ENCODE measurements around the gene NT5DC1. TPM values are rescaled to one million over a fixed set of nuclear protein-coding genes. Genes with fewer than 3 reads are reported as not detected.
"Not testable (repeated sequence)": the region's sequence is repeated elsewhere in the genome, so short reads cannot be mapped to it uniquely, and the experiment has no call there.

NT5DC1 gene
- total RNA-seq, 1 experiment from 2014 or later = 15.4 TPM

- no peaks in the 10 kb centered on the region for H3K27me3 ChIP-seq
- no peaks in the 10 kb centered on the region for H3K4me1 ChIP-seq
- H3K4me3 ChIP-seq = no peak overlapping the region
- no peaks in the 10 kb centered on the region for H3K36me3 ChIP-seq
- DNase-seq = no peak
- no peak overlapping the region for H3K27ac ChIP-seq
- H3K9me3 ChIP-seq (replicated peaks) = no peaks in the 10 kb centered on the region
Observed at GRCh38 chr6:116074732-116075390, 25.8 kb upstream of the NT5DC1 start.

GRCh38 chr6:116078522-116078921 lies 22.1 kb upstream of the NT5DC1 start:
- no peak for DNase-seq
- Histone ChIP-seq H3K9me3 (replicated peaks) (no peaks in the 10 kb centered on the region), H3K4me1 (no peaks in the 10 kb centered on the region), H3K4me3 (no peak overlapping the region), H3K36me3 (no peaks in the 10 kb centered on the region), H3K27me3 (no peaks in the 10 kb centered on the region), H3K27ac (no peak overlapping the region)

DNA sequence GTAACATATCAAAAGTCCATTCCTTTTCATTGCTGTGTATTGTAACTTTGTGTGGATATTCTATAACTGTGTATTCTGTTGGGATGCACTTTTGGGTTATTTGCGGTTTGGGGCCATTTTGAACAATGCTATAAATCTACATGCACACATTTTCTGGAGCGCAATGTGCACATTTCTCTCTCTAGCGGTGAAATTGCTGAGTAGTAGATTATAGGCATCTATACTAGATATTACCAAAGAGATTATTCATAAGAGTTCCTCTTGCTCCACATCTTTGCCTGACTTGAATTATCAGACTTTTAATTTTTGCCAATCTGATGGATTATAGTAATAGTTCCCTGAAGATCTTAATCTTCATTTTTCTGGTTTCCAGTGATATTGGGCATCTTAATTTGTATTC lies 21.7 kb upstream of the NT5DC1 start:
- Histone ChIP-seq H3K4me1 (no peaks in the 10 kb centered on the region), H3K9me3 (replicated peaks) (no peaks in the 10 kb centered on the region), H3K27me3 (no peaks in the 10 kb centered on the region), H3K4me3 (no peak overlapping the region), H3K27ac (no peak overlapping the region), H3K36me3 (no peaks in the 10 kb centered on the region)
- no peak for DNase-seq

- H3K27ac ChIP-seq = no peak overlapping the region
- H3K4me1 ChIP-seq = no peaks in the 10 kb centered on the region
- H3K4me3 ChIP-seq = no peak overlapping the region
- H3K36me3 ChIP-seq = no peaks in the 10 kb centered on the region
- DNase-seq = no peak
- no peaks in the 10 kb centered on the region for H3K9me3 ChIP-seq (replicated peaks)
- H3K27me3 ChIP-seq = no peaks in the 10 kb centered on the region
Observed at GRCh38 chr6:116083052-116083451, 17.6 kb upstream of the NT5DC1 start.

DNA sequence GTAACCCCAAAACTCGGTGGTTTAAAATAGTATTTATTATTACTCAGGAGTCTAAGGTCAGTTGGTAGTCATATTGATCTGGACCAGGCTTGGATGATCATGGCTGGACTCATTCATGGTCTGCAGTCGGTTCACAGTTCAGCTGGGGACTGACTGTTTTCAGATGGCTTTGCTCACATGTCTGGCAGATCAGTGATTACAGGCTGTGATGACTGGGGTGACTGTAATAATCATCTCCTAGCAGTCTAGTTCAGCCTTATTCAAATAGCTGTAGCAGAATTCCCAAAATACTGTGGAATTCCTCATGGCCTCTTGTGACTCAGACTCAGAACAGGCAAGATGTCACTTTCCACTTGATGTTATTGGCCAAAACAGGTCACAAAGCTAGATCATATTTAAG lies 16.4 kb upstream of the NT5DC1 start:
- no peaks in the 10 kb centered on the region for H3K9me3 ChIP-seq (replicated peaks)
- DNase-seq = no peak
- no peaks in the 10 kb centered on the region for H3K27me3 ChIP-seq
- no peak overlapping the region for H3K4me3 ChIP-seq
- no peaks in the 10 kb centered on the region for H3K36me3 ChIP-seq
- H3K27ac ChIP-seq = no peak overlapping the region
- no peaks in the 10 kb centered on the region for H3K4me1 ChIP-seq

DNA sequence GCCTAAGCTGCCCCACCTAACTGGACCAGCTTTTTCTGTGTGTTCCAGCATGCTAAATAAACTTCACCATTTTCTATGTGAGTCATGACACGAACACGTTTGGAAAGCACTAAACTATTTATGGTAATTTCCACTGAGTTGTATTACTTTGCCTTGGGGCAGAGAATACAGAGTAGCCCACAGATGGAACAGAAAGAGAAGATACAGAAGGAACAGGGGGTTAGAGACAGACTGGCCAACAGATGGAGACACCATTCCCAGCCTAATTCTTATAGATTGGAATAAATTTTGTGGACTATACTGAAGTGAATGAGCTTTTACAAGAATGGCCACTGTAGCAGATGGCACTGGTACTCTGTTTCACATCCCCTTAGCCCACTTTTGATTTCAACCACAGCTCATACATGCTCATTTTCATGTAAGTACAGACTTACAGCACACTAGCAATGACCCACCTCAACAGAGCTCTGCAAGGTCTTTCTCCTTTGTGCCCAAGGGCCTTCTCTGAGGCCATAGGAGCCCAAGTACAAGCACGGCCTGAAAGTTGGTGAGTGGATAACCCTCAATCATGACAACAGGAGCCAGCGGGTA lies 13.1 kb upstream of the NT5DC1 start:
- H3K27ac ChIP-seq = no peak overlapping the region
- H3K27me3 ChIP-seq = no peaks in the 10 kb centered on the region
- H3K9me3 ChIP-seq (replicated peaks) = no peaks in the 10 kb centered on the region
- H3K4me1 ChIP-seq = no peaks in the 10 kb centered on the region
- no peak overlapping the region for H3K4me3 ChIP-seq
- H3K36me3 ChIP-seq = no peaks in the 10 kb centered on the region
- no peak for DNase-seq

GRCh38 chr6:116088946-116089345 lies 11.7 kb upstream of the NT5DC1 start:
- H3K27ac ChIP-seq = no peak overlapping the region
- H3K36me3 ChIP-seq = no peaks in the 10 kb centered on the region
- DNase-seq = no peak
- no peaks in the 10 kb centered on the region for H3K4me1 ChIP-seq
- no peaks in the 10 kb centered on the region for H3K27me3 ChIP-seq
- no peak overlapping the region for H3K4me3 ChIP-seq
- no peaks in the 10 kb centered on the region for H3K9me3 ChIP-seq (replicated peaks)

DNA sequence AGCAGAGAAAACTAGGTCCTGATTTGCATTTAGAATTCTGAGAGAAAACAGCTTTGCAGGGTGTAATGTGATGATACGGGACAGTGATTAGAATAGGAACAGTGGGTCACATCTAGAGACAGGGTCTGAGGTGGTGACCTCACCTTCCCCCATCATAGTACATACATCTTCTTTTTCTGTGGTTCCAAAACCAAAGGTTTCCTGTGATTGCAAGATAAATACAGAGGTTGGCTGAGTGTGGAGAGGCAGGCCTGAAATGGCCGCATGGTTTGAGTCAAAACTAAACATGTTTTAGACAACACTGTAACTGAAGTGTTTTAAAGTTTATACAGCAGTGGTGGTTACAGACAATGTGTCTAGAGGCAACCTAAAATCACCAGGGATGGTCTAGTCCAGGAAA lies 10.4 kb upstream of the NT5DC1 start:
- no peak overlapping the region for H3K27ac ChIP-seq
- no peak overlapping the region for H3K4me3 ChIP-seq
- DNase-seq = no peak
- H3K27me3 ChIP-seq = no peaks in the 10 kb centered on the region
- no peaks in the 10 kb centered on the region for H3K9me3 ChIP-seq (replicated peaks)
- H3K36me3 ChIP-seq = no peaks in the 10 kb centered on the region
- H3K4me1 ChIP-seq = no peaks in the 10 kb centered on the region

GRCh38 chr6:116094041-116094440 lies 6.6 kb upstream of the NT5DC1 start:
- Histone ChIP-seq H3K4me1 (no peaks in the 10 kb centered on the region), H3K27ac (no peak overlapping the region), H3K4me3 (no peak overlapping the region), H3K9me3 (replicated peaks) (peaks cover 4% of the 10 kb centered on the region; the same call in 1 of the 2 replicates), H3K27me3 (no peaks in the 10 kb centered on the region), H3K36me3 (no peaks in the 10 kb centered on the region)
- no peak for DNase-seq

- not testable (repeated sequence) for DNase-seq; H3K9me3 ChIP-seq (replicated peaks); H3K4me3 ChIP-seq; H3K36me3 ChIP-seq; H3K27me3 ChIP-seq; H3K27ac ChIP-seq; H3K4me1 ChIP-seq
Observed at GRCh38 chr6:116096048-116096759, 4.4 kb upstream of the NT5DC1 start.

DNA sequence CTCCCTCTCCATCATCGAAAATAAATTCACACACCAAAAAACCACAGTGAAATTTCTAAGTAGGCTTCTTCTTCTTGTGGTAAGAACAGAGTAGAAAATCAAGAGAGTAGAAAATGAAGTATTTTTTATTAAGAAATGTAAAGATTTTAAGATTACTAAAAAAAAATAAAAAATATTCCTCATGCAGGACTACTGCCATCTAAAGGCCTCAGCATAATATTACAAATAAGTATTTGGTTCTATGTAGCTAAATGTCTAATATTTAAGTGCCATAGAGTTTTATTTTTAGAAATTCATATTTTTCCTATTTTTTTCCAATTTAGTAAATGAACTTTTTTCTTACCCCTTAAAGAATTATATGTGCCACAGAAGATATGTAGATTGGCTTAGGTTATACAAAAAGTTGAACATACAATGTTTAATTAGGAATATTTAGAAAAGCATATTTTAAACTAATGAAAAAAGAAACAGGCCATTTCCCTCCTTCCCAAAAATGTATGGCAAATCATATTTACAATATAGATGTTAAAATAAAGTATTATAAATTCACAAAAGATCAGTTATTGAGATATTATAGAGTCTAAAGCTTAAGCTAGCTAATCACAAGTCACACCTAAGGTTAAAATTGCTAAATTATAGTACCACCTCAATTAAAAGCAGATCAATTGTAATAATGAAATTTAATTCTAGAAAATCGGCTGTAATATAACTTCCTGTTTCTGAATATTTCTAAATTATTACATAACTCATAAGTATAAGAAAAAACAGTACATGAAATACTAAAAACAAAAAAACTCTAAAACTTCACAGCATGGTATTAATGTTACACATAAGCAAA lies 3.5 kb upstream of the NT5DC1 start:
- no peak overlapping the region for H3K27ac ChIP-seq
- H3K9me3 ChIP-seq (replicated peaks) = peaks cover 4% of the 10 kb centered on the region; the same call in 1 of the 2 replicates
- no peak overlapping the region for H3K4me3 ChIP-seq
- no peaks in the 10 kb centered on the region for H3K27me3 ChIP-seq
- DNase-seq = no peak
- H3K36me3 ChIP-seq = no peaks in the 10 kb centered on the region
- H3K4me1 ChIP-seq = no peaks in the 10 kb centered on the region

GRCh38 chr6:116099036-116099435 lies 1.6 kb upstream of the NT5DC1 start:
- no peaks in the 10 kb centered on the region for H3K36me3 ChIP-seq
- H3K4me1 ChIP-seq = no peaks in the 10 kb centered on the region
- no peak overlapping the region for H3K4me3 ChIP-seq
- H3K9me3 ChIP-seq (replicated peaks) = peaks cover 4% of the 10 kb centered on the region; the same call in 1 of the 2 replicates
- H3K27me3 ChIP-seq = no peaks in the 10 kb centered on the region
- H3K27ac ChIP-seq = no peak overlapping the region
- DNase-seq = no peak

DNA sequence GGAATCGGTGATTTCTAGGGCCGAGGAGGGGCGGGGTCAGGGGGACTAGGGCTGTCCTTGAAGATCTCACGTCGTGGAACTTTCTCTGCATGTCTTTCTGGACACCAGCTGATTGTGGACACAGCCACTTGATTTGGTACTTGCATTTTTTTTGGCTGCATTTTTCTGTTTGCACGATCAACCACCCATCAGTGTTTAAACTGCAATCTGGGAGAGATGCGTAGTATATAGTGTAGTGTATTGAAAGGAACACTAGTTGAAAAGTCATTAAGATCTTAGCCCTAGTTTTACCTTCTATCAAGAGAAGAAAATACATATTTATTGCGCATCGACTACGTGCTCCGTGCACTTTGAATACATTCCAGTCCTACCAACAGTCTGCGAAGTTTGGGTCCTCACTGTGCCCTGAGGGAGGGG lies 657 bp downstream of the NT5DC1 start:
- no peaks in the 10 kb centered on the region for H3K36me3 ChIP-seq
- 0 out of 2 replicates have a peak, but pooled peaks cover 4% of the 10 kb centered on the region for H3K9me3 ChIP-seq (replicated peaks)
- H3K4me1 ChIP-seq = no peaks in the 10 kb centered on the region
- no peaks in the 10 kb centered on the region for H3K27me3 ChIP-seq
- H3K4me3 ChIP-seq = peak overlapping the region; percentile 83
- H3K27ac ChIP-seq = peak overlapping the region; percentile 81
- no peak for DNase-seq

GRCh38 chr6:116101790-116102189 lies 1.1 kb downstream of the NT5DC1 start:
- Histone ChIP-seq H3K4me1 (no peaks in the 10 kb centered on the region), H3K27me3 (no peaks in the 10 kb centered on the region), H3K4me3 (peak overlapping the region; percentile 83), H3K36me3 (no peaks in the 10 kb centered on the region; the same call in 1 of the 2 replicates), H3K9me3 (replicated peaks) (0 out of 2 replicates have a peak, but pooled peaks cover under 1% of the 10 kb centered on the region), H3K27ac (no peak overlapping the region)
- DNase-seq = no peak

DNA sequence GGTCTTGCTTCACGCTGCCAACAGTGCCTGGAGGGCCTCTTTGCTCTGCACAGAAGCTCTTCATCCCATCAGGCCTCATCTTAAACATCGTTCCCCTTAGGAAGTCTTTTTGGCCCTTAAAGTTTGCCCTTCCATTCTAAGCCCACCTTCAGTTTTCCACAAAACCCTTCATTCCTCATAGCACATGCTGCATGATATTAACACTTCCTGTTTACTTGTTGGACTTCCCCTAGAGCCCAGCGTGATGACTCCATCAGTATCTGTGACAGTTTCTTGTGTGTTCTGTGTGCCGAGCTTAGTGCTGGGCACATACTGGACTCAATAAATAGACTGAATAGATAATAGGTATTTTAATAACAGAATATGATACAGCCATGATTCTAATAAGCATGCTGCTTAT lies 2.2 kb downstream of the NT5DC1 start:
- Histone ChIP-seq H3K27ac (no peak overlapping the region), H3K9me3 (replicated peaks) (no peaks in the 10 kb centered on the region), H3K36me3 (no peaks in the 10 kb centered on the region; the same call in 1 of the 2 replicates), H3K4me1 (no peaks in the 10 kb centered on the region), H3K4me3 (no peak overlapping the region), H3K27me3 (no peaks in the 10 kb centered on the region)
- DNase-seq = no peak

Measured in SJCRH30 (cell line).